HG03469 (cell line): ENCODE measurements around the gene VPS37B.

ENCODE experiments used
- ATAC-seq: cut with Tn5 transposase; IDR thresholded peaks from one replicate; pipeline ENCODE4 v1.9.1; 2021; ENCODE audit warnings: mild to moderate bottlenecking, moderate library complexity, moderate number of reproducible peaks; ENCODE audit not compliant: unreplicated experiment

VPS37B gene

DNA sequence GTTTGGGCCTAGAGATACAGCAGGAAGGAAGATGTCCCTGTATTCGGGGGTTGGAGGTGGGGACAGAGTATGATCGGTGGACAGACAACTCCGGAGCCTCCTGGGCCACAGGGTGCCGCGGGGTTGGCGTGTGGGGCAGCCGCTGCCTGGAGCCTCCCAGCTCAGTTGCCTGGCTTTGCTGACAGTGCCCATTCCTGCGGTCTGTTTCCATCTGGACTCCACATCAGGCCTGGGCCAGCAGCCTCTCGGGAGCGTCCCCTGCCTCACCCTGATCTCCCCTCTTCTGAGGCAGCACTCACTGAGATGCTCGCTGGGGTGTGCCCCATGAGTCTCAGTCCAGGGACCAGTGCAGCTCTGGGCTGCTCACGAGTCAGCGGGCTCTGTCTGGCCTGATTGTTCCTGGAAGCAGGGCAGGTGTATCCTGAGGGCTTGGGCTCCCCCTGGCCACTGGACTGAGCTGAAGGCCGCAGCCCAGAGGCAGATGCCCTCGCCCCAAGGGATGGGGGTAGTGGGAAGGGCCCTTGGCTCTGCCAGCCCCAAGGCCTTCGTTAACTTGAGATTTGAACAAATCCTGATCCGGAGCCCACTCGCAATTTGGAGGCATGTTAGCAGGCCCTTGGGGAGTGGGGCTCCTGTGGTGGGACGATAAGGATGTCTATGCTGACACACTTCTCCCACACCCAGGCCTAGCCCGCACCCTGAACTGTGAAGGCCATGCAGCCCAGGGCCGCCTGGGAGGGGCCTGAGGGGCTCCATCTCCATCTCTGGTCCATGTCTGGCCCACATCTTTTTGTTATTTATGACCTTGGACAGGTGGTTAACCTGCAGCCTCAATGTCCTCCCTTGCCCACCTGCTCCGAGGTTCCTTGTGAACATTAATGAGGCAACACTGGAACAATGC, 53.2 kb downstream of the VPS37B start:
- no peak for ATAC-seq

DNA sequence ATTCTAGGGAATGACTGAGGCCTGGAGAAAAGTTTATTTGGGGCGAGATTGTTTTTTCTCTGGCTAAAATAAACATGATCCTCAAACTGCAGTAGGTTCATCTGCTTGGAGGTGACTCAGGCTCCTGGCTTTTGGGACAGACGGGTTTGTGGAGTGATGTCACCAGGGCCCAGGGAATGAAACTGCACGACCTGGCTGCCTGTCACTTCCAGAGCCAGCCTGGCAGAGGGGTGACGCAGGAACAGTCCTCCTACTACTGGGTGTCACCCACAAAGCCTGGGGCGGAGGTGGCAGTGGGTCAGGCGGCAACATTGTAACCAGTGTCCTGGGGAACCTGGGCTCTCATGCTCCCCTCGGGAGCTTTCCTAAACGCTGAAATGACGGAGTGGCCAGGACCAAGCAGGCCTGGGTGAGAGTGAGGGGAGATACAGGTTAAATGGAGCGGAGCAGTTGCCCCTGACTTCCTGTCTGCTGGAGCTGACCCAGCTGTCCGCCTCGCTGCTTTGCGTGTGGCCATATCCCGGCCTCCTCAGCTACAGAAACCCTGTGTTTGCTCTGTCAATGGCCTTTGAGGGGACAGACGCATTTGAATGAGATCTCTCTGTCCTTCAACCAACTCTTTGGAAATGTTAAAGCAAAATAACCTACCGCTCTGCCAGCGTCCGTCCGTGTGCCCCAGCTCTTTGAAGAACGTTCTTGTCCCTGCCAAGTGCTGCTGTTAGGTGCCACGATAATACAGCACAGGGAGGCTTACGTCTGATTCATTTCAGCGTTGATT, 54.2 kb downstream of the VPS37B start:
- ATAC-seq, result no peak

DNA sequence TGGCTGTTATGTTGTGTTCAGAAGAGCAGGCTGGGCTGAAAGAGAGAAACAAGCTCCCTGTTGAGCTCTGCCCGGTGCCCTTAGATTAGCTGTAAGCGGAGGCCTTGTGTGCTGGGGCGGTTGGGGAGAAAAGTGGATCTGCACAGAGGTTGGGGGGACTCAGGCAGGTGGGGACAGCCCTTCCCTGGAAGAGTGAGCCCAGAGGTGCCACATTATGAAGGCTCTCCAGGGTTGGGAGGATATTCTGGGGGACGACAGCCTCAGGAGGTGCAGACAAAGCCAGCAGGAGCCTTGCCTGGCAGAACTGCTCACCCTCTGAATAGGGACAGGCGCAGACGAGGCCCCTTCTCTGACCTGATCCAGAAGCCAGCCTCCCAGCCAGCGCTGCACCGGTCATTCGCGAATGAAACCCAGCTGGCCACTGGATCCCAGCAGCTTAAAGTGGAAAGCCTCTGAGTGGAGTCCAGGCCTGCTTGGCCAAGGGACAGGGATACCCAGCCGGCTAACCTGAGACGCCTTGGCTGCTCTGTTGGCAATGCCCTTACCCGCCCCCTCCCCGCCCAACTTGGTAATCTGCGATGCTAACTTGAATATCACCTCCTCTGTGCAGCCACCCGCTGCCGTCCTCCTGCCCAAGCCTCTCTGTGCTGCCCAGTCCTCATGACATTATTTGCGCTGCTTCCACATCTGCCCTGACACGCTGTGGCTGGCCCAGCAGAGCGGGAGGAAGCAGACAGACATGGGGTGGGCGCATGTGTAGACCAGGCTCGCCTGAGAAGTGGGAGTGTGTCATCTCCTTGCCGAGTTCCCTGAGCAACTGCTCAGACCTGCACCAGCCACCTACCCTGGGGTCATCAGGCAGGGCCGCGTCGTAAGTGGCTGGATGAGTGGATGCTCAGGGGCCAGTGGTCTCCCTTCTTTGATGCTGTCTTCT, 55.1 kb downstream of the VPS37B start:
- no peak for ATAC-seq

DNA sequence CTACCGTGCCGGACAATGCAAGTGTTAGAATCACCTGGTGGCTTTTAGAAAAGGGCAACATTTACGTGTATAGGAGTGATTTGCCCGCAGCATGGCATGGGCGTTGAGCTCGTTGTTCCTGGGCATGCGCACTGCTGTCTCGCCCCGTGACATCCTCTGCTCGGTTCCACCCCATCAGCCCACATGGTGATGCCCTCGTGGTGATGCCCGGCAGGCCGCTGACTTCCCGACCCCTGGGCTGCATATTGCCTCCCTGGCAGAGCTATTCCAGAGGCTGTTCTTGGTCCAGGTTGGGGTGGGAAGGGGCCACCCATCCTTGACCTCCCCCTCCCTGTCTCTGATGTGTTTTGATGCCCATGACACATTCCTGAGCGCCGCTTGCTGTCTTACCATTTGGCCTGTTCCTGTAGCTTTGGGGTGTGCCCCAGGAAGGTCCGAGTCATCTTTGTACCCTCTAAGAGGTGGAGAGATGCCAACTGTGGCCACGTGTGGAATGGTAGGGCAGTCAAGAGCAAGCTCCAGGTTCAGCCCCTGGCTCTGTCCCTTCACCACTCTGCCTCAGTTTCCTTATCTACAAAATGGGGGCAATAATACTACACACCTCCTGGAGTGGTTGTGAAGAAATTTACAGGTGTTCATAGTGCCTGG, 55.9 kb downstream of the VPS37B start:
- ATAC-seq, result no peak

DNA sequence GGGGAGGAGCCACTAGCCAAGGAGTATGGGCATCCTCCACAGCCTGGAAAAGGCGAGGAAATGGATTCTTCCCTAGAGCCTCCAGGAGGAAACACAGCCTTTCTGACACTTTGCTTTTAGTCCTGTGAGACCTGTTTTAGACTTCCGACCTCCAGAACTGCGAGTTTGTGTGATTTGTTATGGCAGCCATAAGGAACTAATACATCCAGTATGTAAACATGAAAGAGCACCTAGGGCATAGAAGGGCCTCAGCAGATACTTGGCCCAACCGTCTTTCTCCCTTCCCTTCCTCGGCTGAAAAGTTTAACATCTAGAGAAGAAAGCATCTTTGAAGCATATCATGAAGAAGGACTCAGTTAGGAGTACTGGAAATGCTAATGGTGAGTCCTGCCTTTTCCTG, 57.1 kb downstream of the VPS37B start:
- ATAC-seq, result no peak

DNA sequence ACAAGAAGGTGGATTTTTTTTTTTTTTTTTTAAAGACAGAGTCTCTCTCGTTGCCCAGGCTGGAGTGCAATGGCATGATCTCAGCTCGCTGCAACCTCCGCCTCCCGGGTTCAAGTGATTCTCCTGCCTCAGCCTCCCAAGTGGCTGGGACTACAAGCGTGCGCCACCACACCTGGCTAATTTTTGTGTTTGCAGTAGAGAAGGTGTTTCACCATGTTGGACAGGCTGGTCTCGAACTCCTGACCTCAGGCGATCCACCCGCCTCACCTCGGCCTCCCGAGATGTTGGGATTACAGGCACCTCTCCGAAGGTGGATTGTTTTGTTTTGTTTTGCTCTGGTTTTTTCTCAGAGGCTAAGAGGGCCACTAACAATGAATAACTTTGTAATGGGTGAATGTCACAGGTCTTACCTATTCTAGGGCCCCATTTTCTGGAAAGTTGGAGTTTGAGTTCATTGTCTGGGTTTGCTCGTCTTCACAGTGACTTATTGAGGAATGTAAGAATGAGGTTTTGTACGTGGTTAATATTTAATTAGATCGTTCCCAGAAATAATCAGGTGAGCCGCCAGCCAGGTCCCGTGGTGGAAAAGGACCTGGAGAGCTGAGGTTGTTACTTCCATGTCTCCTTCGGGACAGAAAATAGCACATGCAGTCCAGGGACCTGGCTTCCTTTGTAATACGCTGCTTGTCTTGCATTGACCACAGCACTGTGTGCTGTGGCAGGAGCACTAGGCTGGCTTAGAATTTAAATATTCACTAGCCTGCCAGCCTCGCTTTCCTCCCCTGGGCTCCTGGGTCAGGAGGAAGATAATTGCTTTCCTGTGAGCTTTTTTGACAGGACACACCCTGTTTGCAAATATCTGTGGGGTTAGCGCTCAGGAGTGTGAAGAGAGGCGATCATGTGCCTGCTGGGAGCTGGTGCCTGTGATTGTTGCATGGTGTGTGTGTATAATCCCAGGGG, 58.3 kb downstream of the VPS37B start:
- ATAC-seq, result no peak

DNA sequence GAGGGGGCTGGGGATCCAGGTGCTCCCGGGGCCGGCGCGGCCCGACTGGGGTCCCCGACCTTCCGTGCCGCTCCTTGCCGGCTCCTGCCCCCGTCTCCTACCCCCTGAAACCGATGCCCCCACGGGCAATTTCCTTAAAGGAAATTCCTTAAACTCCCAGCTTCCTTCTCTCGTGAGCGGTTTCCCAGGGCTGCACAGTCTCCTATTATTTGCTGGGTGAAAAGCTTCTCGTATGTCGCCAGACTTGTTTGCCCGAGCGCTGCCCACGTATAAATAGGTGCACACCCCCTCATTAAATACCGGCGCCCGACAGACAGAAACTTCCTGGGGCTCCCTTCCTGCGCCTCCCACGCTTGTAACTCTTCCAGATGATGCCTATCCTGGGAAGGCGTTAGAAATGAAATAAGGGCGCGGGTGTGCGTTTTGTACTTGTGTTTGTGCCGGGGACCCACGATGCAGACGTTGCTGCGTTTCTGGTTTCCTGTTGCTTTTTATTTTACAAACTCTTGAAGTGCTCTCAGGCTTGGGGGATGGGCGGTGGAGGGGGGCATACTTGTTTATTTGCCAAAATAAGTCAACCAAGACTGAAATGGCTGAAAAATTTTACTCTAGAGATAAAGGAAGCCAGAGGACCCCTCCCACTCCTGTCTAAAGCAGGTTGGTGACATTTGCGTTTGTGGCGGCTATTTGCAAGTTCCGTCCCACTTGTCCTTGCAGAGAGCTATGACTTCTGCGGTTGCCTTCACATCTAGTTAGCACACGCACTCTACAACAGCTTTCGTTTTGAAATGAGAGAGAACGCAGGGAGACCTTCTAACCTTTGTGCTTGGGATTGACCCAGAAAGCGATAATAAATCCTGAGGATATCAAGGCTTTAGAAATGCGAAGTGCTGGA, 59.6 kb downstream of the VPS37B start:
- no peak for ATAC-seq

DNA sequence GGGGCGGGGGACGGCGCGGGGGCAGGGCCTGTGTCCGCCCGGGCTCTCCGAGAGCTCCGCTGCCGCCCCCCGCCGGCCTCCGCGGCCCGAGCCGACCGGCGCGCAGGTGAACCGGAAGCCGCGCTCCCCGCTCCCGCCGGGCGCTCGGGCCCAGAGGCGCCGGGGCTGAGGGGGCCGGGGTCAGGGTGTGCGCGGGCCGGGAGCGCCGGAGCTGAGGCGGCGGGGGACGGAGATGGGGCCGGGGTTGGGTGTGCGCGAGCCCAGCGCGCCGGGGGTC, 60.2 kb downstream of the VPS37B start:
- ATAC-seq, result no peak

DNA sequence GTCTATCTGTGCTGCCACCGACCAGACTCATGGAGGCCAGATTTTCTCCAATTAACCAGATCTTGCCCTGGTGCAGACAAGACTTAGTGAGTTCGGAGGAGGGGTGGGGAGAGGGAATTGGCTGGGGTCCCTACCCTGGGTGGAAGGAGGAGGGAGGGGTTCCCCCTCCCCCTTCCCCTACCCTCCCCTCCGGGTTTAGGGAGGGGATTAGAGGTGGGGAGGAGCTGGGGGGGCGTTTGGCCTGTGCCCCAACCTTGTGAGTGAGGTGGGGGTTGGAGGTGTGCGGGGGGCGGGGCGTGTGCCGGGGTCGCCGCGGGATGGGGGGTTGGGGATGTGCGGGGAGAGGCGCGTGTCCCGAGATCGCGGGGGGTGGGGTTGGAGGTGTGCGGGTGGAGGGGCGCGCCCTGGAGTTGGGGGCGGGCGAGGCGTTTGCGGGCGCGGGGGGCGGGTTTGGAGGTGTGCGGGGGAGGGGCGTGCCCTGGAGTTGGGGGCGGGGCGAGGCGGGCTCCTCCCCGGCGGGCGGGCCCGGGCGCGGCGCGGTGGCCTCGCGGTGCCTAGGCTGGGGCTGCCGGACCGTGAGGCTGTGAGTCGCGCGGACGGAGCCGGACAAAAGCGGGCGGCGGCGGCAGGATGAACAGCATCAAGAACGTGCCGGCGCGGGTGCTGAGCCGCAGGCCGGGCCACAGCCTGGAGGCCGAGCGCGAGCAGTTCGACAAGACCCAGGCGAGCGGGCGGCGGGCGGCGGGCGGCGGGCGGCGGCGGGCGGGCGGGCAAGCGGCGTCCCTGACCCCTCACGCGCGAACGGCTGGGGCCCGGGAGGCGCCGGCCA, 60.8 kb downstream of the VPS37B start, which contains the start of gene HIP1R:
Gene HIP1R (plus strand): TSS at position 537 of the 829 bp plus-strand sequence. CDS start 94 bp downstream, at position 631.
- ATAC-seq, result no peak

DNA sequence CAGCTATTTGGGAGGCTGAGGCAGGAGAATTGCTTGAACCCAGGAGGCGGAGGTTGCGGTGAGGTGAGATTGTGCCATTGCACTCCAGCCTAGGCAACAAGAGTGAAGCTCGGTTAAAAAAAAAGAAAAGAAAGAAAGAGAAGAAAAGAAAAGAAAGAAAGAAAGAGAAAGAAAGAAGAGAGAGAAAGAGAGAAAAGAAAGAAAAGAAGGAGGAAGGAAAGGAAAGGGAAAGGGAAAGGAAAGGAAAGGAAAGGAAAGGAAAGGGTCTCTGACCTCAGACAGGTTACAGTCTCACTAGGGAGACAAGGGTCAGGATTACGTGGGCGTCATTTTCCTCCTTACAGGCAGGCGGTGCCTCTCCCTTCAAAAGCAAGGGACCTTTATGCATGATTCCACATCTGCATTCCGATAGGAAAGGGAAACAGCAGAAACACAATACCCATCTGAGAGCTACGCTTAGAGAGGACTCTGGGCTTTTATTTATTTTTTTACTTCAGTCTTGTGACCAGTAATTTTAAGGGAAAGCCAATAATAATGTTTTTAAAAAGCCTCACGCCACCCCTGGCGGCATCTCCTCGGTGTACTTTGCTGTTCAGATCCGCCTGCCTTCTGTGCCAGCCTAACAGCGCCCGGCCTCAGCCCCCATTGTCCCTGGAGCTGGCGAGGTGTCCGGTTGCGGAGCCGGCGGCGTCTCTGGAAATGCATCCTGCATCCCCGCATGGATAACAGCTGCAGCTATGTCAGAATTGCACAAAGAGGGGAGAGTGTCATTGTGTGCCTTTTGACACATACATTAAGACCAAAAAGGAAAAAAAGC, 61.6 kb downstream of the VPS37B start:
- no peak for ATAC-seq

DNA sequence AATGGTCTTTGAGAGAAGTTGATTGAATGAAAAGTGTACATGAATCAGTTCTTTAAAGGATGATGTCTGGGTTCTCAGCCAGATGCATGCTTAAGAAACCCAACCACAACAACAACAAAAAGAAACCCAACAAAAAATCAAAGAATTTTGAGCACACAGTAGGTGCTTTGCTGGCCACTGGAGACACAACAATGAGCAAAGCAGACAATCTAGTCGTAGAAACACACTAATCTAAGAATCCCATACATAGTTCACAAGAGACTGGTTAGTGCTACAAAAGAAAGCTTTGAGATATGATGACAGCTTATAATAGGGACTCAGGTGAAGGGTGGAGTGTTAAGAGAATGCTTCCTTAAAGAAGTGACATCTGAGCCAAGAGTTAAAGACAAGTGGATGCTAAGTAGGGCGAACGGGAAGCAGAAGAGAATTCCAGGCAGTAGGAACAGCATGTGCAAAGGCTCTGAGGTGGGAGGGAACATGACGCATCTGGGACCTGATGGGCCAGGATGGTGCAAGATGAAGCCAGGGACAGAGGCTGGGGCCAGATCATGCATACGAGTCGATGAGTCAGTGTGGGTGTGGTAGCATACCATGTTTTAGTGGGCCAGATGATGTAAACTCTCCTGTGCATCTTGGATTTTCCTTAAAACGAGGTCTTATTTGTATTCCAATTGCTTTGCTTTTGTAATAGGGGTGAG, 65.3 kb downstream of the VPS37B start:
- no peak for ATAC-seq

DNA sequence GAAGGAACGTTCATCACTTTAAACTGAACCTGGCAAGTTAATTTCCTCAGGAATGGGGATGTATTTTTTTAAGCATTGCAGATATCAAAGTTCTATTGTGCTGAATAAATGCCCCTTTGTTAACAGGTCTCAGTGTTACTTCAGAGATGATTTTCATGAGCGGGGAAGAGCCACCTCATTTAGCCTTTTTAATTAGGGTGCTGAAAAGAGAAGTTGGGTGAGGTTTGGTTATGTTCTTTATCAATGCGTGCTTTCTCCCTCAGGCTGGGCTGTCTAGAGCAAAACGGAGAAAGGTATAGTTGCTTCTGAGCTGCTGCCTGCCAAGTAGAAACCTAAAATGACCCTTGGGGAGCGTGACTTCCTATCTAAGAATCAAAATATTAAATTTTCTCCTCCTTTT, 68.7 kb downstream of the VPS37B start:
- no peak for ATAC-seq

DNA sequence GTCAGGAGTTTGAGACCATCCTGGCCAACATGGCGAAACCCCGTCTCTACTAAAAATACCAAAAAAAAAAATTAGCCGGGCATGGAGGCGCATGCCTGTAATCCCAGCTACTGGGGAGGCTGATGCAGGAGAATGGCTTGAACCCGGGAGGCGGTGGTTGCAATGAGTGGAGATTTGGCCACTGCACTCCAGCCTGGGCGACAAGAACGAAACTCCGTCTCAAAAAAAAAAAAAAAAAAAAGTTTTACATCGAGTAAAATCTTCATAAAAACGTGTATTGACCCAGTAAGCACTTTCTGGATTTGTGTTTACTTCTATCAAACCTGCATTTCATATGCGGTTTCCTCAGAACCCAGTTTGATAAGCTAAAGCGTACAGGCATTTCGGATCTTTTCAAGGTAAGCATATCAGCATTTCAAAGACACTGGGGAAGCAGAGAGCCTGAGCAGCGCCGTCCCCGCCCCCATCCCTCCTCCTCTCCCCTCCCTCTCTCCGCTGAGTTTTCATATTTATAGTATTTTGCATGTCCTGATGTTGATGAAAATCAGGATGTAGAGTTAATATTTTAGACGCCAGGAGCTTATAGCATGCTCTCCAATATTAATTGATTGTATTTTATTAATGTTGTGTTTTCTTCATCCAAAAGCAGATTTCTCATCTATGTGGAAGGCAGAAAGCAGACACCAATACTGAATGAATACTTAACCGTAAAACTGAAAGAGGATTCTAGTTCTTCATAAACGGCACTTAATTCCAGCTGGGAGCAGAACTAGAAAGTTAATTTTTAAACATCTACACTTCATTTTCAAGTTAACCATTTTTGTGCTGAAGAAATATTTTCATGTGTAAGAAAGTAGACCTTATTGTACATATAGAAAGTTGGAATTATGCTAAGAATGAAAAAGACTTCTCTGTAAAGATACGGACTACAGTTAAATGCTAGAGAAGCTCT, 69.9 kb downstream of the VPS37B start:
- no peak for ATAC-seq

DNA sequence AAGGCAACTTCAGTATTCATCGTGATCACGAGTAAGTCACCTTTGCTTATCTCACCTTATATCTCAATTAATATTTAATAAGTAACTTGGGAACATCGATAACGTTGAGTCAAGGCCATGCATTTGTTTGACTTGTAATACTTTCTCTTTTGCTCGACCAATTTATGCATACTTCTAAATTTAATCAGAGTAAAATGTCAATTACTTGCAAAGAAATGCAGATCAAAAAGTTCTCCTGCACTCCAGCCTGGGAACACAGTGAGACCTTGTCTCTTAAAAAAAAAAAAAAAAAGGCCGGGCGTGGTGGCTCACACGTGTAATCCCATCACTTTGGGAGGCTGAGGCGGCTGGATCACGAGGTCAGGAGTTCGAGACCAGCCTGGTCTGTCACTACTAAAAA, 72.5 kb downstream of the VPS37B start:
- ATAC-seq, result no peak

DNA sequence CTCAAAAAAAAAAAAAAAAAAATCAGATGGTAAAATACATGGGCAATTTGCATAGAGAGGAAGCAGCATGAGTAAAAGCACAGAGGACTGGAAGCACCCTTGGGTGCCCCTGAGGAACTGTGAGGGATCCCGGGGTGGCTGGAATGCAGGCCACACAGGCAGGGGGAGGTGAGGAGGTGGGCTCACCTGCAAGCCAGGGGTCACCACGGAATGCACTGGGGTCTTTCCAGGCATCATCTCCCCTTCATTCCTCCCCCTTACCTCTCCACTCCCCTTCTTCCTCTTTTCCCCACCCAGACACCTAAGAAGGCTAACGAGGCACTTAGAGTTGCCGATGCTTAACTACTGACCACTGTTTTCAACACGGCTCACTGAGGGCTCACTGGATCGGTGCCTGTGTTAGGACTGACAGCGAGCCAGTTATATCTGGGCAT, 75.1 kb downstream of the VPS37B start:
- no peak for ATAC-seq
